Muscle of leg (tissue), 11 donors: ENCODE measurements around the gene PTTG1IP. TPM values are rescaled to one million over a fixed set of nuclear protein-coding genes. Genes with fewer than 3 reads are reported as not detected.

Experiments used
- DNase-seq: peaks from one replicate; pipeline ENCODE4 v3.0.0; 2013
- H3K27ac ChIP-seq: one replicate; pipeline ENCODE4 v1.5.1; 2013; ENCODE audit warnings: mild to moderate bottlenecking, low read length, control low read depth
- H3K27me3 ChIP-seq: one replicate; pipeline ENCODE4 v1.6.1; 2013; ENCODE audit warnings: low read length; ENCODE audit not compliant: control insufficient read depth, insufficient read depth
- H3K36me3 ChIP-seq: one replicate; pipeline ENCODE4 v1.6.1; 2013; ENCODE audit warnings: low read length; ENCODE audit not compliant: control insufficient read depth, insufficient read depth
- H3K4me1 ChIP-seq: one replicate; pipeline ENCODE4 v1.6.1; 2013; ENCODE audit warnings: low read length; ENCODE audit not compliant: control insufficient read depth, insufficient read depth
- H3K4me3 ChIP-seq: one replicate; pipeline ENCODE4 v1.5.1; 2013; ENCODE audit warnings: low read length, control low read depth
- H3K9me3 ChIP-seq: replicated peaks from 2 replicates; pipeline ENCODE4 v1.6.1; 2013; ENCODE audit warnings: low read depth, low read length; ENCODE audit not compliant: control insufficient read depth
- whole genome bisulfite sequencing: methylation state at CpG from one replicate; pipeline ENCODE4 v1.1.5; 2013; ENCODE audit warnings: missing lambda C conversion rate; ENCODE audit not compliant: insufficient coverage; 5-methylcytosine and 5-hydroxymethylcytosine counted together
- polyA plus RNA-seq, 8 donors: library from polyadenylated mRNA; unstranded; fragments of 120-200 nt; gene quantifications; one replicate each; pipeline versions ENCODE4 v1.2.1 to v1.2.3, GENCODE V29; 2013; ENCODE audit warnings: inconsistent platforms in 1 of 8, low replicate concordance in 1 of 8; ENCODE audit not compliant: insufficient read length in 8 of 8, insufficient read depth in 1 of 8
- total RNA-seq: library from RNA; stranded (reverse); fragments of 120-200 nt; gene quantifications from one replicate; pipeline ENCODE4 v1.2.4, GENCODE V29; 2013

The PTTG1IP gene
- total and polyA plus RNA-seq, 9 donors, result 126 to 149 (median 136) TPM

- Histone ChIP-seq H3K27ac (no peak overlapping the region), H3K9me3 (no peaks in the 10 kb centered on the region), H3K36me3 (no peaks in the 10 kb centered on the region), H3K4me3 (no peak overlapping the region), H3K27me3 (peaks cover 12% of the 10 kb centered on the region), H3K4me1 (no peaks in the 10 kb centered on the region)
- 89% methylated on average over 29 of the region's 29 CpGs for WGBS
- no peak for DNase-seq
These were observed 16.3 kb upstream of the PTTG1IP start for GRCh38 chr21:44889625-44890337.

- DNase-seq, result no peak
- H3K36me3 ChIP-seq, result no peaks in the 10 kb centered on the region
- 82% methylated on average over 62 of the region's 64 CpGs for WGBS
These were observed 15.4 kb upstream of the PTTG1IP start for GRCh38 chr21:44888581-44889550.

GRCh38 chr21:44887807-44888580, 14.5 kb upstream of the PTTG1IP start:
- H3K27ac ChIP-seq, result no peak overlapping the region
- H3K4me1 ChIP-seq, result no peaks in the 10 kb centered on the region
- WGBS, result 72% methylated on average over 20 of the region's 24 CpGs
- no peak for DNase-seq
- H3K36me3 ChIP-seq, result no peaks in the 10 kb centered on the region
- H3K4me3 ChIP-seq, result no peak overlapping the region
- H3K9me3 ChIP-seq, result no peaks in the 10 kb centered on the region
- peaks cover 11% of the 10 kb centered on the region for H3K27me3 ChIP-seq

More at GRCh38 chr21:44888581-44889550, 15.4 kb upstream of the PTTG1IP start:
- Histone ChIP-seq H3K4me1 (no peaks in the 10 kb centered on the region), H3K27ac (no peak overlapping the region), H3K9me3 (no peaks in the 10 kb centered on the region), H3K4me3 (no peak overlapping the region), H3K27me3 (peaks cover 10% of the 10 kb centered on the region)

DNA sequence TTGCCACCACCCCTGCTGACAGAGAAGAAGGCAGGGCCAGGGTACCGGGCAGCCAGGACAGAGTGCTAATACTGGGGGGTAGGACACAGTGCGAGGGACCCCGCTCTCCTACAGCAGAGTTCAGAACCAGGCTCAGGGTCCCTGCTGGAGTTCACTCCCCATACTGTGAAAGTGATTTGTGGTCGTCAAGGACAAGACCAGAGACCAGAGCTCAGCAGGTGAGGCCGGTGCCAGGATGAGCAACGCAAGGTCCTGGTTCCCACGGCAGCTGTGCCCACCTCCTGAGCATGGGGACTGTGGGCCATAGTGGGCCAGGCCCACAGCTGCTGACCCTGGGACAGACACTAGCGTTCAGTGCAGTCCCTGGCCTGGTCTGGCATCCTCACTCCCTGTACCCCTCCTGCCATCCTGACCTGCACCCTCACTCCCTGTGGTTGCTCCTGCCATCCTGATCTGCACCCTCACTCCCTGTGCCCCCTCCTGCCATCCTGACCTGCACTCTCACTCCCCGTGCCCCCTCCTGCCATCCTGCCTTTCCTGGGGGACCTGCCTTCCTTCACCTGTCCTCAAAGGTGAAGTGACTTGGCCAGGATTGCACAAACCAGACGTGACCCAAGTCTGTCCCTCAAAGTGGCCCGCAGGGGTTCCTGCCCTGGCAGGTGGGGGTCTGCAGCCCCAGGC, 13.8 kb upstream of the PTTG1IP start:
- H3K9me3 ChIP-seq, result no peaks in the 10 kb centered on the region
- H3K4me3 ChIP-seq, result no peak overlapping the region
- WGBS, result 83% methylated on average over 11 of the region's 11 CpGs
- H3K27ac ChIP-seq, result no peak overlapping the region
- H3K4me1 ChIP-seq, result peaks cover 5% of the 10 kb centered on the region
- DNase-seq, result no peak
- H3K36me3 ChIP-seq, result no peaks in the 10 kb centered on the region
- peaks cover 11% of the 10 kb centered on the region for H3K27me3 ChIP-seq

GRCh38 chr21:44886113-44887075, 12.9 kb upstream of the PTTG1IP start:
- Histone ChIP-seq H3K27ac (no peak overlapping the region), H3K9me3 (no peaks in the 10 kb centered on the region), H3K27me3 (peaks cover 7% of the 10 kb centered on the region), H3K4me3 (no peak overlapping the region), H3K4me1 (peaks cover 13% of the 10 kb centered on the region), H3K36me3 (no peaks in the 10 kb centered on the region)
- 84% methylated on average over 37 of the region's 44 CpGs for WGBS
- no peak for DNase-seq

- DNase-seq, result no peak
- Histone ChIP-seq H3K4me1 (peaks cover 13% of the 10 kb centered on the region), H3K36me3 (no peaks in the 10 kb centered on the region), H3K27me3 (peaks cover 7% of the 10 kb centered on the region), H3K4me3 (no peak overlapping the region), H3K27ac (no peak overlapping the region), H3K9me3 (no peaks in the 10 kb centered on the region)
- WGBS, result 77% methylated on average over 10 of the region's 11 CpGs
These were observed 12.1 kb upstream of the PTTG1IP start for GRCh38 chr21:44885615-44886014.

GRCh38 chr21:44884097-44884496, 10.6 kb upstream of the PTTG1IP start:
- H3K9me3 ChIP-seq, result no peaks in the 10 kb centered on the region
- H3K4me1 ChIP-seq, result peaks cover 13% of the 10 kb centered on the region
- peaks cover 9% of the 10 kb centered on the region for H3K27me3 ChIP-seq
- DNase-seq, result no peak
- no peak overlapping the region for H3K4me3 ChIP-seq
- 53% methylated on average over 5 of the region's 7 CpGs for WGBS
- no peak overlapping the region for H3K27ac ChIP-seq
- H3K36me3 ChIP-seq, result no peaks in the 10 kb centered on the region

- 82% methylated on average over 8 of the region's 11 CpGs for WGBS
- H3K27ac ChIP-seq, result no peak overlapping the region
- no peak for DNase-seq
- H3K36me3 ChIP-seq, result no peaks in the 10 kb centered on the region
- H3K9me3 ChIP-seq, result no peaks in the 10 kb centered on the region
- H3K4me3 ChIP-seq, result no peak overlapping the region
- H3K4me1 ChIP-seq, result peaks cover 13% of the 10 kb centered on the region
- H3K27me3 ChIP-seq, result peaks cover 9% of the 10 kb centered on the region
These were observed 9.8 kb upstream of the PTTG1IP start for GRCh38 chr21:44883250-44883649.
